Measurements from ENCODE around the gene SLC25A28.
"Not testable (repeated sequence)": the region's sequence is repeated elsewhere in the genome, so short reads cannot be mapped to it uniquely, and the experiment has no call there.

Gene SLC25A28

DNA sequence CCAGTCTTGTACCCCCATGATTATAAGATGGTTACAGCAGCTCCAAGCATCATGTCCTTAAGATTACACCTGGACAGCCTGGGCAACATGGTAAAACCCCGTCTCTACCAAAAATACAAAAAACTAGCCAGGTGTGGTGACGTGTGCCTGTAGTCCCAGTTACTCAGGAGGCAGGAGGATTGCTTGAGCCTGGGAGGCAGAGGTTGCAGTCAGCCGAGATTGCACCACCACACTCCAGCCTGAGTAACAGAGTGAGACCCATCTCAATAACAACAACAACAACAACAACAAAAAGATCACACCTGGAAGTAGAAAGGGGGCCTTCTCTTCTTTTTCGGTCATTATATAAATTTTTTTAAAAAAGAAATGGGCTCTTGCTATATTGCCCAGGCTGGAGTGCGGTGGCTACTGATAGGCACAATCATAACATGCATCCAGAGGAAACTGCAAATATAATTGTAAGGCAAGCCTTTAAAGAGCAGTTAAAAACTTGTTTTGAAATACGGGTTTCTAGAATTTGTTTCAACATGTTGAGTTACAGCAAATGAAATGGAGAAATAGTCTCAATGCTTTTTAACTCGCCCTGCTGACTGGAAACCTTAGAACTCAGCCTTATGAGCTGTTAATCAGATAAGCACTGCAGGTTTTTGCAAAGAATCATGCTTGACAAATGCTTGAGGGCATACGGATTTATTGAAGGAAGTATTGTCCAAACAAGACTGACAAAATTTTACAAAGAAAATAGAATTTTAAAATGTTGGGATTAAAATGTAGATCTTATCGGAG, 34.3 kb upstream of the SLC25A28 start:
- TF ChIP-seq JUND (IDR thresholded peaks at IDR 0.05; ENCODE audit: low read depth): no peak
- in situ Hi-C loops (cut with HindIII; ENCODE audit: low pct_unique_long_range_greater_than_20kb, low sequenced_read_pairs): no loop called here
- DNase-seq (ENCODE audit: low read depth in 1 of 2, low spot score in 1 of 2): peak in 1 of 2 experiments; percentile 71

DNA sequence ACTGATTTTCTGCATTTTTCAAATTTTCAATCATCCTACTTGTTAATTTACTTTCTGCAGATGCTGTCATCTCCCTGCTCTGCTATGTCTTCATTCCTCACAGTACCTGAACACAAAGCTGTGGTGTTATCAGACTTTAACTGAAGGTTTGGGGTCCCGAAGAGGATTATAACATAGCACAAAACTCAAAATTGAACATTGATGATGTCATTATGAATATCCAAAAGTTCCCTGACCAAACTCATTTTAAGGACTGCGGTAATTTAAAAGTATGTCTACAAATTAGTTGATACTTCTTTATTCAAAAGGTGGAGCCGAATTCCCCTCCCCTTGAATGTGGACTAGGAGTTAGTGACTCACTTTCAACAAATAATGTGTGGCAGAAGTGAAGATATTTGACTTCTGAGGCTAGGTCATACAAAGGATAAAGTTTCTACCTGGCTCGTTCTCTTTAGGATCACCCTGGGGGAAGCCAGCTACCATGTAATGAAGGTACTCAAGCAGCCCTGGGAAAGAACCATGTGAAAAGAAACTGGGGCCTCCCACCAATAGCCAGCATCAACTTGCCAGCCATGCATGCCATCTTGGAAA, 32.7 kb upstream of the SLC25A28 start:
- no peak for TF ChIP-seq JUND (IDR thresholded peaks at IDR 0.05; ENCODE audit: low read depth)
- in situ Hi-C loops (cut with HindIII; ENCODE audit: low pct_unique_long_range_greater_than_20kb, low sequenced_read_pairs): no loop called here
- DNase-seq (ENCODE audit: low read depth in 1 of 2, low spot score in 1 of 2): no peak

- no peak for DNase-seq (ENCODE audit: low read depth in 1 of 2, low spot score in 1 of 2)
- no peak for TF ChIP-seq JUND (IDR thresholded peaks at IDR 0.05; ENCODE audit: low read depth)
- in situ Hi-C loops (cut with HindIII; ENCODE audit: low pct_unique_long_range_greater_than_20kb, low sequenced_read_pairs): no loop called here
These were observed 28.5 kb upstream of the SLC25A28 start for GRCh38 chr10:99648717-99649116.

DNA sequence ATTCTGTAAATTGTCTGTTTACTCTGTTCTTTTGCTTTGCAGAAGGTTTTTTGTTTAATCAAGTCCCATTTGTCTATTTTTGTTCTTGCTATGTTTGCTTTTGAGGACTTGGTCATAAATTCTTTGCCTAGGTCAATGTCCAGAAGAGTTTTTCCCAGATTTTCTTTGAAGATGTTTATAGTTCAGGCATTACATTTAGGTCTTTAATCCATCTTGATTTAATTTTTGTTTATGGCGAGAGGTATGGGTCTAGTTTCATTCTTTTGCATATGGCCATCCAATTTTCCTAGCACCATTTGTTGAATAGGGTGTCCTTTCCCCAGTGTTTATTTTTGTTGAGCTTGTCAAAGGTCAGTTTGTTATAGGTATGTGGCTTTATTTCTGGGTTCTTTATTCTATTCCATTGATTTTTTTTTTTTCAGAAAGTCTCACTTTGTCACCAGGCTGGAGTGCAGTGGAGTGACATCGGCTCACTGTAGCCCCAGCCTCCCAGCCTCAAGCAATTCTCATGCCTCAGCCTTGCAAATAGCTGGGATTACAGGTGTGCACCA, 27.4 kb upstream of the SLC25A28 start:
- TF ChIP-seq JUND (IDR thresholded peaks at IDR 0.05; ENCODE audit: low read depth): no peak
- in situ Hi-C loops (cut with HindIII; ENCODE audit: low pct_unique_long_range_greater_than_20kb, low sequenced_read_pairs): no loop called here
- no peak for DNase-seq (ENCODE audit: low read depth in 1 of 2, low spot score in 1 of 2)

- TF ChIP-seq JUND (IDR thresholded peaks at IDR 0.05; ENCODE audit: low read depth): no peak
- in situ Hi-C loops (cut with HindIII; ENCODE audit: low pct_unique_long_range_greater_than_20kb, low sequenced_read_pairs): no loop called here
- no peak for DNase-seq (ENCODE audit: low read depth in 1 of 2, low spot score in 1 of 2)
These were observed 13.6 kb upstream of the SLC25A28 start for GRCh38 chr10:99633832-99634231.

- in situ Hi-C loops (cut with HindIII; ENCODE audit: low pct_unique_long_range_greater_than_20kb, low sequenced_read_pairs): no loop called here
- TF ChIP-seq JUND (IDR thresholded peaks at IDR 0.05; ENCODE audit: low read depth): no peak
- DNase-seq (ENCODE audit: low read depth in 1 of 2, low spot score in 1 of 2): no peak
These were observed 11.3 kb upstream of the SLC25A28 start for GRCh38 chr10:99631496-99631895.

DNA sequence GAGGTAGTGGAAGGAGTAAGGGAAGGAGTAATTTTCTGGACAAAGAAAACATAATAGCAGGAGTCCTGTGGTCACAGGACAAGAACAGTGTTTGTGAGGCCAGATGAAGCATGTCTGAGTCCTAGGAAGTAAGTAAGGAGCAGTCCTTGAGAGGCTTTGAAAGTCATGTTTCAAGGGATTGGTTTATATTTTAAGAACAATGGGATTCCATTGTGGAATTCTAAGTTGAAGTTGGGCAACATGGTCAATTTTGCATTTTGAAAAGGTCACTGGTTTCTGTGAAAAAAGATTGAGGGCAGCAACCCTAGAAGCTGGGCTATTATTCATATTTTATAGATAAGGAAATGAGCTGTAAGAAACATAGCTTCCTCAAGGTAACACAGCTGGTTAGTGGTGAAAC, 10.8 kb upstream of the SLC25A28 start:
- no peak for TF ChIP-seq JUND (IDR thresholded peaks at IDR 0.05; ENCODE audit: low read depth)

GRCh38 chr10:99630433-99630832, 10.2 kb upstream of the SLC25A28 start:
- DNase-seq (ENCODE audit: low read depth in 1 of 2, low spot score in 1 of 2): peak; percentile 30 to 81
- TF ChIP-seq JUND (IDR thresholded peaks at IDR 0.05; ENCODE audit: low read depth): no peak
- in situ Hi-C loops (cut with HindIII; ENCODE audit: low pct_unique_long_range_greater_than_20kb, low sequenced_read_pairs): no loop called here

More for the DNA sequence above, 10.8 kb upstream of the SLC25A28 start:
- in situ Hi-C loops (cut with HindIII; ENCODE audit: low pct_unique_long_range_greater_than_20kb, low sequenced_read_pairs): no loop called here
- DNase-seq (ENCODE audit: low read depth in 1 of 2, low spot score in 1 of 2): no peak

DNA sequence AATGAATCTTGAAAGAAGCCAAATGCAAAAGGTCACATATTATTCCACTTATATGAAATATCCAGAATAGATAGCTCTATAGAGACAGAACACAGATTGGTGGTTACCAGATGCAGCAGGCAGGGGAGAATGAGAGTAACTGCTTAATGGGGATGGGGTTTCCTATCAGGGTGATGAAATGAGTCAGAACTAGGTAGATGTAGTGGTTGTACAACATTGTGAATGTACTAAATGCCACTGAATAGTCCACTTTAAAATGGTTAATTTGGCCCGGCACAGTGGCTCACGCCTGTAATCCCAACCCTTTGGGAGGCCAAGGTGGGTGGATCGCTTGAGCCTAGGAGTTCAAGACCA, 9.4 kb upstream of the SLC25A28 start:
- DNase-seq (ENCODE audit: low read depth in 1 of 2, low spot score in 1 of 2): no peak
- no peak for TF ChIP-seq JUND (IDR thresholded peaks at IDR 0.05; ENCODE audit: low read depth)
- in situ Hi-C loops (cut with HindIII; ENCODE audit: low pct_unique_long_range_greater_than_20kb, low sequenced_read_pairs): no loop called here

DNA sequence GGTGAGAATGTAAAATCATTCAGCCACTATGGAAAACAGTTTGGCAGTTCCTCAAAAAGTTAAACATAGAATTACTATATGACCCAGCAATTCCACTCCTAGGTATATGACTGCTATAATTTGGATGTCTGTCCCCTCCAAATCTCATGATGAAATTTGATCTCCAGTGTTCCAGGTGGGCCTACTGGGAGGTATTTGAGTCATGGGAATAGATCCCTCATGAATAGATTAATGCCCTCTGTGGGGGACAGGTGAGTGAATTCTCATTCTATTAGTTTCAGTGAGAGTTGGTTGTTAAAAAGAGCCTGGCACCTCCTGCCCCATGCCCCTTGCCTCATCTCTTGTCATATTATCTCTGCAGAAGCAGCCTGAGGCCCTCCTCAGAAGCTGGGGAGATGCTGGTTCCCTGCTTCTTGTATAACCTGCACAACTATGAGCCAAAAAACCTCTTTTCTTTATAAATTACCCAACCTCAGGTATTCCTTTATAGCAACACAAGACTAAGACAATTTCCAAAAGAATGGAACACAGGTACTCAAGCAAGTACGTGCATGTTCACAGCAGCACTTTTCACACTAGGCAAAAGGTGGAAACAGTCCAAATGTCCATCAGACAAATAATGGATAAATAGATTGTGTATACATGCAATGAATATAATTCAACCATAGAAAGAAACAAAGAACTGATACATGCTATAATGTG, 8.8 kb upstream of the SLC25A28 start:
- DNase-seq (ENCODE audit: low read depth in 1 of 2, low spot score in 1 of 2): no peak
- no peak for TF ChIP-seq JUND (IDR thresholded peaks at IDR 0.05; ENCODE audit: low read depth)
- in situ Hi-C loops (cut with HindIII; ENCODE audit: low pct_unique_long_range_greater_than_20kb, low sequenced_read_pairs): no loop called here

- in situ Hi-C loops (cut with HindIII; ENCODE audit: low pct_unique_long_range_greater_than_20kb, low sequenced_read_pairs); DNase-seq (ENCODE audit: low read depth in 1 of 2, low spot score in 1 of 2): not testable (repeated sequence)
These were observed 4.9 kb upstream of the SLC25A28 start for GRCh38 chr10:99625124-99625523.

DNA sequence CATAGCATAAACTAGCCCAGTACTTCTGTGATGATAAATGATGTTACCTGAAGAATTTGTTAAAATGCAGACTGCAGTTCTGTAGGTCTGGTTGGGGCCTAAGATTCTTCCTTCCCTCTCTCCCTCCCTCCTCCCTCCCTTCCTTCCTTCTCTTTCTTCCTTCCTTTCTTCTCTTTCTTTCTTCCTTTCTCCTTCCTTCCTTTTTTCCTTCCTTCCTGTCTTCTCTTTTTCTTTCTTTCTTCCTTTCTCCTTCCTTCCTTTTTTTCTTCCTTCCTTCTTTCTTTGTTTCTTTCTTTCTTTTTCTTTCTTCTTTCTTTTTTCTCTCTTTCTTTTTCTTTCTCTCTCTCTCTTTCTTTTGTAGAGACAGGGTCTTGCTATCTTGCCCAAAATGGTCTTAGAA, 3.7 kb upstream of the SLC25A28 start:
- TF ChIP-seq JUND (IDR thresholded peaks at IDR 0.05; ENCODE audit: low read depth): no peak
- in situ Hi-C loops (cut with HindIII; ENCODE audit: low pct_unique_long_range_greater_than_20kb, low sequenced_read_pairs): no loop called here
- DNase-seq (ENCODE audit: low read depth in 1 of 2, low spot score in 1 of 2): no peak
